Posterior cingulate gyrus (tissue), 11 donors: ENCODE measurements around the gene LRMDA.
A peak's percentile ranks its signal among the peaks of the same experiment; 100 is the strongest.

Source experiments
- DNase-seq, 10 donors: peaks; one replicate each; pipeline versions ENCODE4 v3.0.0 to v3.0.0-alpha.2; 2020 to 2021; ENCODE audit warnings: mixed read lengths in 3 of 10
- intact Hi-C: fragments of 100-400 bp; cut with DNase I; formaldehyde crosslinking; loops from one replicate; pipeline ENCODE4 v1.15.1; 2023

Gene LRMDA

DNA sequence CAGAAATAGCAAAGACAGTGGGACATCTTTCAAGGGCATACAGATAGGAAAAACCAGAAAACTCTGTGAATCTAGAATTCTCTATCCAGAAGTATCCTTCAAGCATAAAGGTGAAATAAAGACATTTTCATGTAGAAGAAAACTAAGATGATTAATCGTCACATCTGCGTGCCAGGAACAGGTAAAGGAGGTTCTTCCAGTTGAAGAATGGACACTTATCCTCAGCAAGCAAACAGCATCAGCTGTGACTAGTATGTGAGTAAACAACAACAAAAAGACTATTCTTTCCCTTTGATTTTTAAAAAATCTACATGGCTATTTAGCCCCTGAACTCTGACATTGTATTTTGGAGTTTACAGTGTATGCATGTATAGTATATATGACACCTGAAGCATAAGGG lies 124.9 kb downstream of the LRMDA start:
- DNase-seq = no peak
- intact Hi-C loops = no loop called here

DNA sequence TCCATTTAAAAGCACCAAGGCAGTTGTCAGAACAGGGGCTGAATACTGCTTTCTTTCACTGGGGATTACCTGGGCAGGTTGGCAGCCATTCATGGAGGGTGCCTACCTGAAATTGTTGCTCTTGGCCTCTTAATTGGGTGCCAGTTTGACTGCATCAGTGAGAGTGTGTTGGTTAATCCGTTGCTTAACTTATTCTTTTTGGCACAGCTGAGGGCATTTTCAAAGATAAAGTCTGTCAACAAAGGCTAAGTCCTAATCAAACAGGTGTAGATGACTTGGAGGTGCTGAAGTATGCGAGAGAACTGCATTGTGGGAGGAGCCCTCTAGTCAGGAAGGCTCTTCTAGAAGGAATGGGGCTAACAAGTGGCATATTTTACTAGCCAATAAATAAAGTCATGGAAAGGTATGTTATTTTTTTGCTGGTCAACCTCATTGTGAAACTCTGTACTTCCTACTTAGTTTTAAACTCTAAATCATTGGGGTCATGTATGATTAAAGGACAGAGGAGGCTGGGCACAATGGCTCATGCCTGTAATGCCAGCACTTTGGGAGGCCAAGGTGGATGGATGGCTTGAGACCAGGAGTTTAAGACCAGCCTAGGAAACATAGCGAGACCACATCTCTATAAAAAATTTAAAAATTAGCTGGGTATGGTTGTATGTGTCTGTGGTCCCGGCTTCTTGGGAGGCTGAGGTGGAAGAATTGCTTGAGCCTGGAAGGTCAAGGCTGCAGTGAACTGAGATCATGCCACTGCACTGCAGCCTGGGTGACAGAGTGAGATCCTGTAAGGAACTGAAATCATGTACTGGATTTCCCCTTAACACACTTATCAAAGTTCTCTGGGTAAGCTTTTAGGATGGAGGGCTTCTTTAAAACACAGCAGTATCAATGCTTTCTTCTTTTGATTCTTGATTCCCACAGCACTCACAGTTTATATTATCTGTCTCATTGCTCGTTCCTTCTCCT lies 134.1 kb downstream of the LRMDA start:
- DNase-seq = no peak
- intact Hi-C loops = no loop called here

DNA sequence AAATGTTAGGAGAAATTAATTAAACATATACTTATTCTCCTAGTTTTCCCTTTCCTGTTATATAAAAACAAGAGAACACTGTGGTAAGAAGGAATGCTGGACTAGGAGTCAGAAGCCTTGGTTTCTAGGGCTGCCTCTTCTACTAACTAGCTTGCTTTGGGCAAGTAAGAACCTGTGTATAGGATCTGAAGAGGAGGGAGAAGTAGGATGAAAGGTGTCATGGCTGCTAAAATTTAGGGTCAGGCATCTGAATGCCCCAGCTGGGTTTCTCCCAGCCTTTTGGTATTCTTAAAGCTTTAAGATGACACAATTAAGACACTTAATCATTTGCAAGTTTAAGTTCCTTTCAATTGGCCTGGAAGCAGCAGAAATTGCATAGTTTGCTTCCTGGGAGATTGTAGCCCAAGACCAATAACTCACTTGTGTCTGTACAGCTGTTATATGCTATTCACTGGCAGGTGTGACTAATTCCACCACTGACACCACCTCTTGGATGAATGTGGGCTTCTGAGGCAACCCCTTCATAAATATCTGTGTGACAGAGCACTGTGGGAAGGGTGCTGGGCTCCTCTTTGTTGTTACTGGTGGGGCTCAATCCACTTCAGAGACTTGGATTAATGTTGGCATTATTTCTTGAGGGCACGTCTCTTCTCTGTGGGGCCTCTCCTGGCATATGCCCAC lies 137.2 kb downstream of the LRMDA start:
- no peak for DNase-seq
- intact Hi-C loops = no loop called here

DNA sequence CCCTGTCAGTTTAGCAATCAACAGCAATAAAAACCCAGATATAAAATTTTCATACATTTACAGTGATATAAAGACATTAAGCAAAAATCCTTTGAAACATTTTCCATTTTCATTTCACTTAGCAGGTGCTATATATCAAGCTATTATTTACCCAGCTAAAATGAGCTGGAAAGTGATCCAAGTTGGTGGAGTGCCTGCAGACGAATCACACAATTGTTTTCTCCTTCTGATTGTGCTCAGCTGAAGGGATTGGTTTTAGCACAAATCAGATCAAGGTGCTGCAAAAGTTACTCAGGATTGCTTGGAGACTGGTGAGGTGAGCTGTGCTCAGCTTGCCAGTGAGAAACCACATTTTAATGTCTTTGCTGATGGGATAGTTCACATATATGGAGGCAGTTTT lies 138.1 kb downstream of the LRMDA start:
- intact Hi-C loops = no loop called here
- no peak for DNase-seq

DNA sequence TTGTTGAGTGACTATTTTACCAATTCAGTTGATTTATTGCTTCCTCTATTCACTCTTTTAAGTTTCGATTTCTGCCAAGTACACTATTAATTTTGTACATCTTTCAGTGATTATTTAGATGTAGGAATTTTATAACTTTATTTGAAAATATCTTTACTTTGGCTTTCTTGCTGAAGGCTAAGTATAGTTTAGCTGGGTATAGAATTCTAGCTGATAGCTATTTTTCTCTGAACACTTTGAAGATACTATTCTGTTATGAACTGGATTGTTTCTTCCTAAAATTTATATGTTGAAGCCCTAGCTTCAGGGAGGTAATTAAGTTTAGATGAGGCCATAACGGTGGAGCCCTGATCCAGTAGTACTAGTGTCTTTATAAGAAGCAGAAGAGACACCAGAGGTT lies 141.1 kb downstream of the LRMDA start:
- DNase-seq = no peak
- intact Hi-C loops = no loop called here

DNA sequence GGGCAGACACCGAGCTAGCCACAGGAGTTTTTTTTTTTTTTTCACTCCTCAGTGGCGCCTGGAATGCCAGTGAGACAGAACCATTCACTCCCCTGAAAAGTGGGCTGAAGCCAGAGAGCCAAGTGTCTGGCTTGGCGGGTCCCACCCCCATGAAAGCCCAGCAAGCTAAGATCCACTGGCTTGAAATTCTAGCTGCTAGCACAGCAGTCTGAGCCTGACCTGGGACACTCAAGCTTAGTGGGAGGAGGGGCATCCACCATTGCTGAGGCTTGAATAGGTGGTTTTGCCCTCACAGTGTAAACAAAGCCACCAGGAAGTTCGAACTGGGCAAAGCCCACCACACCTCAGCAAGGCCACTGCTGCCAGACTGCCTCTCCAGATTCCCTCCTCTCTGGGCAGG lies 144.5 kb downstream of the LRMDA start:
- intact Hi-C loops = no loop called here
- no peak for DNase-seq

DNA sequence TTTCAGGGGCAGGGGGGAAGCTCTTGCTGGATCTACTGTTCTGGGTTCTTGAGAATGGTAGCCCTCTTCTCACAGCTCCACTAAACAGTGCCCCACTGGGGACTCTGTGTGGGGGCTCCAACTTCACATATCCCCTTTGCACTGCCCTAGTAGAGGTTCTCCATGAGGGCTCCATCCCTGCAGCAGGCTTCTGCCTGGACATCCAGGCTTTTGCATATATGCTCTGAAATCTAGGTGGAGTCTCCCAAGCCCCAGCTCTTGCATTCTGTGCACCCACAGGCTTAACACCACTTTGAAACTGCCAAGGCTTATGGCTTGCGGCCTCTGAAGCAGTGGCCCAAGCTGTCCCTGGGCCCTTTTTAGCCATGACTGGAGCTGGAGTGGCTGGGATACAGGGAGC lies 150.7 kb downstream of the LRMDA start:
- DNase-seq = no peak
- intact Hi-C loops = no loop called here

DNA sequence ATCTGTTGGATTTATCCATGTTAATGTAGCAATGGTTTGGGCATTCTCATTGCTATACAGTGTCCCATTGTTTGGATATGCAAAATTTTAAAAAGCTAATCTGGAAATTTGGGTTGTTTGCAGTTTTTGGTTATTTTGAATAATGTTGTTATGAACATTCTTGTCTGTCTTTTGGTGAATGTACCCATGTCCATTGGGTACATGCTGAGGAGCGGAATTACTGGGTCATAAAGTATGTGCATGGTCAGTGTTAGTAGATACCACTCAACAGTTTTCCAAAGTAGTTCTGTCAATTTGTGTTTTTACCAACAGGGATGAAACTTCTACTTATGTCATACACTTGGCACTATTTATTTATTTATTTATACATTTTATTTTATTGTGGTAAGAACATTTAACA lies 153.9 kb downstream of the LRMDA start:
- intact Hi-C loops = no loop called here
- DNase-seq = no peak

DNA sequence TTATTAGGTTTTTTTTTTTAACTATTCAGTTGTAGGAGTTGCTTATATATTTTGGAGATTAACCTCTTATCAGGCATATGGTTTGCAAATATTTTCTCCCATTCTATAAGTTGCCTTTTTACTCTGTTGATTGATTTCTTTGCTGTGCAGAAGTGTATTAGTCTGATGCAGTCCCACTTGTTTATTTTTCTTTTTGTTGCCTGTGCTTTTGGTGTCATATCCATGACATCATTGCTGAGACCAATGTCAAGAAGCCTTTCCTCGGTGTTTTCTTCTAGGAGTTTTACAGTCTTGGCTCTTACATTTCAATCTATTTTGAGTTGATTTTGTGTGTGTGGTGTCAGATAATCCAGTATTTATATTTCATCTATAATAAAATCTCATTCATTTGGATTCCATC lies 155.4 kb downstream of the LRMDA start:
- intact Hi-C loops = no loop called here
- no peak for DNase-seq

DNA sequence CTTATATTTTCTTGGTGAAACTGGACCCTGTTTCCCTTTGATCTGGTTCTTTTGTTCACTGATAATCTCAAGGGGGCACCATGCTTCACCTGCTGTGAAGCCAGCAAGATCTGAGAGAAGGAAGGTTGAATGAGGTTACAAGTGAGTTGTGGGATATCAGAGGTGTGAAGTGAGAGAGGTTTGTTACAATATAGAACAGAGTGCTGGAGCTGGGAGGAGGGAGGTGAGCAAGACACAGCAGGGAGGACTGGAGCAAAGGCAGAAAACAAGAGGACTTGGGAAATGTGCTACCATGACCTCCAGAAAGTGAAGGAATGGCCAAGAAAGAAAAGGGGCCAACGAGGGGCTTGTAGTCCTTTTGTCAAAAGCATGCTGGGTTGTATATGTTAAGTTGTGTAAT lies 156.6 kb downstream of the LRMDA start:
- intact Hi-C loops = no loop called here
- DNase-seq = no peak

DNA sequence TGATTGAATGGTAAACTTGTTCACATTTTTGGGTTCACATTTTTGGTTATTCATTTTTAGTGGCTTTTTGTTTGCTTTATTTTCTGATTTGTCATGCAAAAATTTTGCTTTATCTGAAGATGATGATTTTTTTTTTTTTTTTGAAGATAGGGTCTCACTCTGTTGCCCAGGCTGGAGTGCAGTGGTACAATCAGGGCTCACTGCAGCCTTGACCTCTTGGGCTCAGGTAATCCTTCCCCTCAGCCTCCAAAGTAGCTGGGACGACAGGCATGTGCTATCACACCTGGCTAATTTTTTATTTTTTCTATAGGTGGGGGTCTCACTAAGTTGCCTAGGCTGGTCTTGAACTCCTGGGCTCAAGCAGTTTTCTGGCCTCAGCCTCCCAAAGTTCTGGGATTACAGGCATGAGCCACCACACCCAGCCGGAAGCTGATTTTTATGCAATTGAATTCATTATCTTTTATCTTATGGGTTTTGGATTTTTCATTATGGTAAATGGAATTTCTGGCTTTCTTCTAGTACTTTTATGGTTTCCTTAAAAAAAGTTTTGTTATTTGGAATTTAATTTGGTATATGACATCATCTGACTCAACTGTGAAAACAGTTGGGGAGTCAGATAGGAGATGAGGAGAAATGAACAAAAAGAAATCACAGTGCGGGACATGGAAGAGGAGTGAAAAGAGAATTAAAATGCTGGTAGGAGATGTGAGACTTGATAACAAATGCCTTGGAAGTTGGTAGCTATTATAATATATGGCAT lies 158.7 kb downstream of the LRMDA start:
- intact Hi-C loops = no loop called here
- no peak for DNase-seq

DNA sequence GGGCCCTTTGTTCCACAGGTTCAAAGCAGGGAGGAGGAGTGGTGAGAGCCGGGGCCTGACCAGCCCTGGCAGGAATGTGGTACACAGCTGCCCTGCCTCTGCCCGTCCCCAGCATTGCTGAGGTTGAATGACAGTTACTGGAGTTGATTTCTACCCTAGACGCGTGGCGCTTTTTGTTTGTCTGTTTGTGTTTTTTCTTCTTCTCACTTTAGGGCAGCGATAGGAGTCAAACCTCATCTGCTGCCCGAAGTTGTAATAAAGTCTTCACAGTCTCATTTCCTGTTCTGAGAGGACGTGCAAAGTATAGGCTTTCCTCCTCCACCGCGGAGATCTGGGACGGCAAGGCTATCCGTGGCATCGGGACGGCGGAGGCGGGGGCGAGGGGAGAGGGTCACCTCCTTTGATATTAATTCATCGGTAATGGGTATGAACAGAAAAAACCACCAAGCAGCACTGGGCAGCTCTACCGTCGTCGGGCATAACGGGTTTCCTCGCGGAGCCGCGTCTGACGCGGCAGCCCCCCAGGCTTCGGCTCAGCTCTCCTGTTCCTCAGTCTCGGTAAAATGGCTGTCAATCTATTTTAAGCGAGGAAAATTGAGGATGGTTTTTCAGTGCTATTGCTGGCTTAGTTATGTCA lies 160.8 kb downstream of the LRMDA start:
- DNase-seq = peak in 1 of 10 donors; percentile 55
- intact Hi-C loops = no loop called here

DNA sequence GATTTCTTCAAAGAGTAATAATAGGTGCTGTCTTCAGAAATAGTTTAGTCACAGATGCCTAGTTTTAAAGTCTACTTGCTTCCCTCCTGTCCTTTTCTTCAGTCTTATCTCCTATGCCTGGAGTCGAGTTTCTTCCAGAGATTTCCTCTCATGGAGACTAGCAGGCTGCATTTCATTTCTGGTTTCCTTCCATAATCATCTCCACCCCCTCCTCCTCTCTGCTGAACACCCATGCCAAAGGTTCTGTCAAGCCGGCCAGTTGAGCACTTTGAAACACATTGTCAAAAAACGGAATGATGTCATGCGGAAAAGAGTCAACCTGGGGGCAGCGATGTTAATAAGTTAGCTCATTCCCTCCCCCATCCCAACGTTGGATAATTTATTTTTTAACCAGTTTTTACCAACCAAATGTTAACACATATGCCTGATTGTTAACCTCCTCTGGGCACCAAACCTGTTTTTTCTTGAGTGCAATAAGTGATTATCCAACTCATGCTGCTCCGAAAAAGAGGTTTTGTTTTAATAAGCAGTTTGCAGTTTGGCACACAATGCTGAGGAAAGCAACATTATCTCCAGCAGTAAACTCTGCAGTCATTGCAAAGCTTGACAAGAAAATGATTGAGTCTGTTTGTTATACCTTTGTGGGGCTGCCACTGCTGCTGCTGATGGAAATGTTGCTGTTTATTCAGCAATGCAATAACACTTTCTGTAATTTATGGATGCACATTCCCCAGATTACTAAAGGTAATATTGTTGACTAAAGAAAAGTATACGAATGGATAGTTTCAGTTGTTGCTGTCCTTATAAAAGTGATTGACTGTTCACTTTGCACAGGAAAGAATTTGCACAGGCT lies 161.6 kb downstream of the LRMDA start:
- no peak for DNase-seq
- intact Hi-C loops = no loop called here

DNA sequence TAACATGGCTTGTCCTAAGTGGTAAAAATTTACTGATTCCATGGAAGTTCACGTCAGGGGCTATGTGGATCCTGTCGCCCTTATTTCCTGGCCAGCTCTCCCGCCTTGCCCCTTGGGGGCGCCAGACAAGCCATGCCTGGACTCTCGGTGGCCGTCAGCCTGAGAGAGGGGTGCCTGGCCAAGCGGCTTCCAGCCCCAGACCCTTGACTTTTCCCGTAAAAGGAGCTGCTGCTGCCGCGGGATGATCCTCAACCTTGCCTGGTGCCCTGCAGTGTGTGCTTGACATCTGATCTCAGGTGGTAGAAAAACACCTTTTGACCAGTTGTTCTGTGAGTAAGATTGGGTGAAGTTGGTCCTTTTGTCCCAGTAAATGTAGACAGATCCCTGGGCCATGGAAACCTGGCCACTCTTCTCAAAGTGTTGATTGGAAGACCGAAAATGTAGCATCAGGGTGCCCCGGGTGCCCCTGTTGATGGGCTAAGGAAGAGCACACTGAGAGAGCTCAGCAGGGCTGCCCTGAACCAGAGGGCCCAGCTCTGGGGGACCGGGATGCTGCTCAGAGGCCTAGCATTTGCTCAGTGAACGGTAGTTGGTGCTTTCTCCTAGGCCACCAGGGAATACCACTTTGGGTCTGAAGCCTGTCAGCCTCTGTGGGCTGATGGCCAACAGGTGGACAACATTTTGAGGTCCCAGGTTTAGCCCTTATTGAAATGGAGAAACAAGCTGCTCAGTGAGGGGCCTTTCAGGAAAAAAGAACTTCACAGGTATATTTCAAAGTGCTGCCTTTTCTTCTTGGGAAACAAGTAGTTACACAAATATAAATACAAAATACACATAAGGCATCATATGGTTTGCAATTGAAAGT lies 162.5 kb downstream of the LRMDA start:
- intact Hi-C loops = no loop called here
- peak in 1 of 10 donors; percentile 70 for DNase-seq

DNA sequence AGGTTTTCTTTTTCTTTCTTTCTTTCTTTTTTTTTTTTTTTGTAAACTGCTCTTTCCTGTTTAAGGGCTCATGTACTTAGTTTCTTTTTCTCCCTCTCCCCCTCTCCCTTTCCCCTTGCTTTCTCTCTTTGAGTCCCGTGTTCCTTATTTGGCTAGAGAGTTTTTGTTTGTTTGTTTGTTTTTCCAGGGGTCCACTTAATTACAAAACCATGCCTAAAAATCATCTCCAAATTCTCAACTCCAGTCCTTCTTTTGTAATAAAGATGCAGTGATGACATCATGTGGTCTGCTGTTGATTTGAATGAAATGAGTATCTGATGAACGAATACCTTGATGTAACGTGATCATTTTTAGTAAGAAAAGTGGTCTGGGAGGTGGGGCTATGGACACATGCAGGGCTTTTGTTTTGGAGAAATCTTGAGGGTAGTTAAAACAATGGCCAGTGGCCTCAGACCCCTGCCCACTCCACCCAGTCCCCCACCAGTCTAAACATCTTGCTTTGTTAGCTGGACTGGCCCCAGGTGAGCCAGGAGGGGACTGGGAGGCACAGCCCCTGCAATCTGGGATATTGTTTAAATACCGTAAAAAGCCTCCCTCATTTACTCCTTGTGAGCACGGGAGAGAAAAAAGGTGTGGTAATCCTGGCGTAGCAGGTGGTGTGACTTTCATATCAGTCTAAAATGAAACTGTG lies 165.7 kb downstream of the LRMDA start:
- DNase-seq = no peak
- intact Hi-C loops = no loop called here

DNA sequence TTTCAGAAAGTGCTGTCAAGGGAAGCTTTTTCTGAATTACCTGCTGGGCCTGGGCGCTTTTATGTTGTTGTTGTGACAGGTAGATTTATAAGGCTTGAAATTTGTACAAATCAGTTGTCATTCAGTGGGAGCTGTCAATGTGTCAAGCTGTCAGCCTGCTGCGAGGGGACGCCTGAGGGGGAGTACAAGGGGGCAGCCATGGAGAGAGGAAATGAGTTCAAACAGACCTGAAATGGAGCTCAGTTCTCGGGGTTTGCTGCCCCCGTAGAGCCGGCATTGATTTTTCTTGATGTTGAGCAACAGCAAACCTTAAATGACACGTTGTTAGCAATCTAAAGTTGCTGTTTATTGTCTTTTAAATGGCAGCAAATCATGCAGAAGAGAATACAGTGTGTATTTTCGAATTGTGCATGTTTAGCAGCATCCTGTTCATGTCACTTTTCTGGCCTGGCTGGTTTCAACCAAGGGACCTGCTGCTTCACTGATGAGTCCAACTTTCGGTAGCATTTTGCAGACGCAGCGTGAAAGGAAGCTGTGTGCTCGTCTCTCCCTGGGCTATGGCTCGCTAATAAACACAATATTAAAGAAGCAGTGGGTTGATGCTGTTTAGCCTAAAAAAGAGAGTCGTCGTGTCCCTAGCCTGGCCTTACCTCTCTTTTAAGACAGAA lies 166.5 kb downstream of the LRMDA start:
- no peak for DNase-seq
- intact Hi-C loops = no loop called here

DNA sequence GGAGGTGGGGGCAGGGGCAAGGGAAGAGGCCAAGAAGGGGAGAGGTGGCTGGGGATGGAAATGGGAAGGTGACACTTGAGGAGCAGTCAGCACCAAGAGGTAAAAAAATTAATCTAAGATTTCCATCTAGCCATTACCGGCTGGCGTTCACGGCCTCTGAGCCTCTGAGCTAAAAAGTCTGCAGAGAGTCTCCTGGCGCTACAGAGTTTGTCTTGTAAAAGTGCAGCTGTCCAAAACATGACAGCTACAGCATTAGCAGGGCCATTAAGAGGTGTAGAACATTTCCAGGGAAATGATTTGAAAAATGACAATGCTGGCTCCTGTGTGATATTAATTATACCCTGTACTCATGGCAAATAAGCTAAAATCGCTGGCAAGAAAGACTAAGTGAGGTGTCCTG lies 167.6 kb downstream of the LRMDA start:
- intact Hi-C loops = no loop called here
- peak in 1 of 10 donors; percentile 52 for DNase-seq
